Mesothelial cell of epicardium (in vitro differentiated cells): ENCODE data around the gene ZC3H7B. TPM values are rescaled to one million over a fixed set of nuclear protein-coding genes. Genes with fewer than 3 reads are reported as not detected.

Experiments
- DNase-seq, 2 experiments: peaks; one replicate each; pipeline ENCODE4 v3.0.0; 2021; ENCODE audit warnings: low spot score in 2 of 2; ENCODE audit not compliant: unreplicated experiment in 2 of 2
- H3K27ac Mint-ChIP-seq: 2 replicates; pipeline ENCODE4 v1.8.0; 2021; ENCODE audit warnings: mixed read lengths
- H3K27me3 Mint-ChIP-seq: 2 replicates; pipeline ENCODE4 v1.8.0; 2021; ENCODE audit warnings: low read depth, mixed read lengths
- H3K36me3 Mint-ChIP-seq: 2 replicates; pipeline ENCODE4 v1.8.0; 2021; ENCODE audit warnings: mixed read lengths
- H3K4me1 Mint-ChIP-seq: 2 replicates; pipeline ENCODE4 v1.8.0; 2021; ENCODE audit warnings: mixed read lengths
- H3K4me3 Mint-ChIP-seq: 2 replicates; pipeline ENCODE4 v1.8.0; 2021; ENCODE audit warnings: mild to moderate bottlenecking, moderate library complexity, mixed read lengths
- H3K9me3 Mint-ChIP-seq: 2 replicates; pipeline ENCODE4 v1.8.0; 2021; ENCODE audit warnings: mixed read lengths
- CTCF ChIP-seq: fragments of 200-600 bp; sonication (generic); IDR thresholded peaks from one replicate; pipeline ENCODE4 v1.5.0; 2021; ENCODE audit warnings: antibody characterized with exemption; ENCODE audit not compliant: unreplicated experiment
- total RNA-seq: library from RNA; stranded (reverse); gene quantifications from 3 replicates; pipeline ENCODE4 v1.2.1, GENCODE V29; 2021

Gene ZC3H7B
- total RNA-seq, 1 donor from 2014 or later, result 85.5 TPM

DNA sequence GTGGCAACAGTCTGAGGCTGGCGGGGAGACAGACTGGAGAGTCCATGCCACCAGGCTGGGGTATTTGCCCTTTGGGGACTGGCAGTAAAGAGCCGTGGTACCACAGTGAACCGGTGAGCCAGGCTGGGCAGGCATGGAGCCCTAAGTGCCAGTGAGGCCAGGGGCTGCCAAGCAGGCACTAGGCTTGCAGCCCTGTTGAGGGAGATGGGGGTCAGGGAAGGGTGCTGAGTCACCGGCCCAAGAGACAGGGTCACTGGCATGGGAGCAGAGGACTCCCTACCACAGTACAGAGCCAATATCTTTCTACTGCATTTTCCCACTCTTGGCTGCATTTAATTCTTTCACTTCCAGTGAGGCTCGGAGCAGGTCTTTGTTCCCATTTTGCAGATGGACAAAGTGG lies 49.7 kb downstream of the ZC3H7B start:
- peaks cover 34% of the 10 kb centered on the region for H3K36me3 Mint-ChIP-seq
- no peak for DNase-seq
- H3K27ac Mint-ChIP-seq, result no peak overlapping the region
- H3K9me3 Mint-ChIP-seq, result no peaks in the 10 kb centered on the region
- no peak overlapping the region for H3K4me3 Mint-ChIP-seq
- no peak for TF ChIP-seq CTCF
- H3K27me3 Mint-ChIP-seq, result no peaks in the 10 kb centered on the region
- no peaks in the 10 kb centered on the region for H3K4me1 Mint-ChIP-seq

- Mint-ChIP-seq H3K9me3 (no peaks in the 10 kb centered on the region), H3K4me1 (no peaks in the 10 kb centered on the region), H3K4me3 (no peak overlapping the region), H3K27me3 (no peaks in the 10 kb centered on the region), H3K36me3 (peaks cover 35% of the 10 kb centered on the region), H3K27ac (peak overlapping the region; percentile 71)
- TF ChIP-seq CTCF, result no peak
- DNase-seq, result no peak
Observed at GRCh38 chr22:41352058-41352457, 50.7 kb downstream of the ZC3H7B start.

GRCh38 chr22:41353862-41354575 lies 52.7 kb downstream of the ZC3H7B start:
- no peak for DNase-seq
- Mint-ChIP-seq H3K36me3 (peaks cover 33% of the 10 kb centered on the region), H3K4me3 (no peak overlapping the region), H3K27me3 (no peaks in the 10 kb centered on the region), H3K4me1 (peaks cover 3% of the 10 kb centered on the region), H3K9me3 (no peaks in the 10 kb centered on the region), H3K27ac (no peak overlapping the region)
- no peak for TF ChIP-seq CTCF

GRCh38 chr22:41354979-41355378 lies 53.7 kb downstream of the ZC3H7B start:
- Mint-ChIP-seq H3K4me3 (no peak overlapping the region), H3K36me3 (peaks cover 31% of the 10 kb centered on the region), H3K27ac (no peak overlapping the region), H3K9me3 (no peaks in the 10 kb centered on the region), H3K27me3 (no peaks in the 10 kb centered on the region), H3K4me1 (peaks cover 10% of the 10 kb centered on the region)
- TF ChIP-seq CTCF, result no peak
- DNase-seq, result no peak

GRCh38 chr22:41355895-41356294 lies 54.6 kb downstream of the ZC3H7B start:
- no peak for TF ChIP-seq CTCF
- no peak for DNase-seq
- Mint-ChIP-seq H3K36me3 (peaks cover 22% of the 10 kb centered on the region), H3K4me3 (no peak overlapping the region), H3K27ac (no peak overlapping the region), H3K9me3 (no peaks in the 10 kb centered on the region), H3K27me3 (no peaks in the 10 kb centered on the region), H3K4me1 (peaks cover 14% of the 10 kb centered on the region)
